ENCODE data around the gene CCDC18.

DNA sequence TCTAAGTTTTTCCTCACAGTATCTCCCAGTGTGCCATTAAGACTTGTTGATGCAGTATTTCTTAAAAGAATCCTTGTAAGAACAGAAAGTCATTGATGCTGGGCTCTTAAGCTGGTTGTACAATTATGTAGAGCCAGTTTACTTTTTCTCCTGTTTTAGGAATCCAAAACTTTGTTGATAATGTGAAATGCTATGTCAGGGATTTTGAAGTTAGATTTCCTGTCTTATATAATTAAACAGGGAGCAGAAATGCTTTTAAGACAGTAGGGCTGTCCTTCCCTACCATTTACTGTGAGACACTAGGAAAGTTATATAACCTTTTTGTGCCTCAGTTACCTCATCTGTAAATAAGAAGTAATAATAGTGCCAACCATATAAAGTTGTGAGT is 26.0 kb downstream of the CCDC18 start:
- TF ChIP-seq, protein P1, sequence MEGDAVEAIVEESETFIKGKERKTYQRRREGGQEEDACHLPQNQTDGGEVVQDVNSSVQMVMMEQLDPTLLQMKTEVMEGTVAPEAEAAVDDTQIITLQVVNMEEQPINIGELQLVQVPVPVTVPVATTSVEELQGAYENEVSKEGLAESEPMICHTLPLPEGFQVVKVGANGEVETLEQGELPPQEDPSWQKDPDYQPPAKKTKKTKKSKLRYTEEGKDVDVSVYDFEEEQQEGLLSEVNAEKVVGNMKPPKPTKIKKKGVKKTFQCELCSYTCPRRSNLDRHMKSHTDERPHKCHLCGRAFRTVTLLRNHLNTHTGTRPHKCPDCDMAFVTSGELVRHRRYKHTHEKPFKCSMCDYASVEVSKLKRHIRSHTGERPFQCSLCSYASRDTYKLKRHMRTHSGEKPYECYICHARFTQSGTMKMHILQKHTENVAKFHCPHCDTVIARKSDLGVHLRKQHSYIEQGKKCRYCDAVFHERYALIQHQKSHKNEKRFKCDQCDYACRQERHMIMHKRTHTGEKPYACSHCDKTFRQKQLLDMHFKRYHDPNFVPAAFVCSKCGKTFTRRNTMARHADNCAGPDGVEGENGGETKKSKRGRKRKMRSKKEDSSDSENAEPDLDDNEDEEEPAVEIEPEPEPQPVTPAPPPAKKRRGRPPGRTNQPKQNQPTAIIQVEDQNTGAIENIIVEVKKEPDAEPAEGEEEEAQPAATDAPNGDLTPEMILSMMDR (IDR thresholded peaks at IDR 0.05), result no peak
- no peak for TF ChIP-seq POLR2A (IDR thresholded peaks at IDR 0.05)
- TF ChIP-seq EP300 (IDR thresholded peaks at IDR 0.05), result no peak
